GM21367 (cell line): Measurements from ENCODE around the gene SLC25A46.
"Not testable (repeated sequence)": the region's sequence is repeated elsewhere in the genome, so short reads cannot be mapped to it uniquely, and the experiment has no call there.

ENCODE experiments used
- ATAC-seq: cut with Tn5 transposase; IDR thresholded peaks from one replicate; pipeline ENCODE4 v1.9.1; 2021; ENCODE audit not compliant: unreplicated experiment

Gene SLC25A46

GRCh38 chr5:110754181-110754580 is 15.4 kb downstream of the SLC25A46 start:
- ATAC-seq = no peak

GRCh38 chr5:110757118-110757729 is 18.4 kb downstream of the SLC25A46 start:
- ATAC-seq = no peak

- no peak for ATAC-seq
Measured at GRCh38 chr5:110760158-110760557, 21.4 kb downstream of the SLC25A46 start.

- ATAC-seq = no peak
Measured at GRCh38 chr5:110768138-110768860, 29.5 kb downstream of the SLC25A46 start.

- ATAC-seq = no peak
Measured at GRCh38 chr5:110769000-110769681, 30.3 kb downstream of the SLC25A46 start.

- no peak for ATAC-seq
Measured at GRCh38 chr5:110770286-110770685, 31.5 kb downstream of the SLC25A46 start.

- ATAC-seq = no peak
Measured at GRCh38 chr5:110784901-110785300, 46.1 kb downstream of the SLC25A46 start.

- no peak for ATAC-seq
Measured at GRCh38 chr5:110785356-110785755, 46.5 kb downstream of the SLC25A46 start.

GRCh38 chr5:110788006-110788405 is 49.2 kb downstream of the SLC25A46 start:
- ATAC-seq = not testable (repeated sequence)

- ATAC-seq = no peak
Measured at GRCh38 chr5:110790673-110791072, 51.9 kb downstream of the SLC25A46 start.

- ATAC-seq = no peak
Measured at GRCh38 chr5:110802998-110803397, 64.2 kb downstream of the SLC25A46 start.

GRCh38 chr5:110803467-110804326 is 64.9 kb downstream of the SLC25A46 start:
- ATAC-seq = no peak

- ATAC-seq = no peak
Measured at GRCh38 chr5:110807169-110807568, 68.4 kb downstream of the SLC25A46 start.

GRCh38 chr5:110809006-110809405 is 70.2 kb downstream of the SLC25A46 start:
- ATAC-seq = no peak
